NCI-H345 treated with DMSO at 0.1 percent for 48 hours (cell line): ENCODE data around the gene LAMC3.

Experiments
- DNase-seq: peaks from one replicate; lab custom pipeline; 2025; ENCODE audit not compliant: unreplicated experiment; lab: John Stamatoyannopoulos, UW

The LAMC3 gene

DNA sequence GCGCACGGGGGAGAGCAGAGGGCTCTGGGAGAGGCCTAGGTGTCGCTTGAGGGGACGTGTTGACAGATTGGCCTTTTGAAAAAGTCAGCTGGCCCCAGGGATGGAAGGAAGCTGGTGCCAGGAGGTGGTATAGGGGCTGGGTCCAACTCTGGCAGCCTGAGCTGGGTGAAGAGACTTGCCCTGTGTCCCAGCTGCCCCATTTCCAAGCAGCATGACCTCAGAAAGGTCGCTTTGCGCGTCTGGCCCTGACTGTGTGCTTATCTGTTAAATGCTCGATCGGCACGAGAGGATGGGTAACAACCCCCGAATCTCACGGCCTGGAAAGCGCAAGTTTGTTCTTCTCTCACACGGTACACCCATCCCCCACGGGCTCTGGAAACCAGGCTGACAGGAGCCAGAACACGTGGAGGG, 31.2 kb upstream of the LAMC3 start:
- DNase-seq, result no peak

DNA sequence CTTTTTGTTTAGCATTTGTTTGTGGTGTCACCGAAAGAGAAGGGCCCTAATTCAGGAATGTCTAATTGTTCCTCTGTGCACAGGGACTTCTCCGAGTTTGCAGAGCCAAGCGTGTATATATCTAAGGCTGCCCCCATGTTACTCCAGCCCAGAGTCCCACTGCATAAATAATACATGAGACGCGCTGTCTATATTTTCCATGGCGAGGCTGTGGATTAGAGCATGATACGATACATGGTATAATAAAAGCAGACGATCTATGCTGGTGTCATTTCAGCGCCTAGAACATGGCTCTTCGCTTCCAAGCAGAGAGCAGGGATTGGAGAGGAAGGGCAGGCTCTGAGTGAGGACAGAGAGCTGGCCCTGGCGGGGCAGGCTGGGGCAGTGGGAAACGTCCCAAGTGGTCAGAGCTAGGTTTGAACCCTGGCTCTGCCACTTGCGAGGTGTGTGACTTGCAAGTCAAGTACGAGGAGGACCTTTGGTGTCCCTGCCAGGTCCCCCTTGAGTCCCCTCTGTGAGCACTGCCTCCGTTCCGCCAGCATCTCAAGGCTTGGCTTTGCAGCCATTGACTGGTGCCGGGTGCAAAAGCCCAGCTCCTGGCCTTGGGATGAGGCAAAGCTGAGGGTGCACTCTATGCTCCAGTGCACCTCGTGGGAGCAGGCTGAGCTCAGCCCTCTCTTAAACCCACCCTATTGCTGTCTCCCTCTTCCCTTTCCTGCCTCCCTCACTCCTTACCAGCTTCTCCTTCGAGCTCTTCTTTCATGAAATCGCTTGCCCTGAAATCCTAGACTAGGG, 29.2 kb upstream of the LAMC3 start:
- no peak for DNase-seq

DNA sequence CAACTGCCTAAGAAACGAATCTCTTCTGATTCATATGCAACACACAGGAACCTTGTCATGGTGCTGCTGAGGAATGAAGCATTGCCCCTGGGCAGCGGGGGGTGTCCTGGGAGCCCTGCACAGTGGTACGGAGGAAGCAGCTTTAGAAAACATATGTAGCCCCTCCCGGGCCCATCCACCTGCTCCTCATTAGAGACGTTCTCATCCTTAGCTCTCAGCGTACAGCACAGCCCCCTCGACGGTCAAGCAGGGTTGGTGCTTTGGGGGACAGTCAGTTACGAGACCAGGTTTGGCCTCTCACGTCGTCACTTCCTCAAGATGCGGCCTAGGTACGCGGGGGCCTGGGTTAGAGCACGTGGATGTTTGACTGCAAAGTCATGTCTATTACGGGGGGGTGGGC, 28.4 kb upstream of the LAMC3 start:
- no peak for DNase-seq

DNA sequence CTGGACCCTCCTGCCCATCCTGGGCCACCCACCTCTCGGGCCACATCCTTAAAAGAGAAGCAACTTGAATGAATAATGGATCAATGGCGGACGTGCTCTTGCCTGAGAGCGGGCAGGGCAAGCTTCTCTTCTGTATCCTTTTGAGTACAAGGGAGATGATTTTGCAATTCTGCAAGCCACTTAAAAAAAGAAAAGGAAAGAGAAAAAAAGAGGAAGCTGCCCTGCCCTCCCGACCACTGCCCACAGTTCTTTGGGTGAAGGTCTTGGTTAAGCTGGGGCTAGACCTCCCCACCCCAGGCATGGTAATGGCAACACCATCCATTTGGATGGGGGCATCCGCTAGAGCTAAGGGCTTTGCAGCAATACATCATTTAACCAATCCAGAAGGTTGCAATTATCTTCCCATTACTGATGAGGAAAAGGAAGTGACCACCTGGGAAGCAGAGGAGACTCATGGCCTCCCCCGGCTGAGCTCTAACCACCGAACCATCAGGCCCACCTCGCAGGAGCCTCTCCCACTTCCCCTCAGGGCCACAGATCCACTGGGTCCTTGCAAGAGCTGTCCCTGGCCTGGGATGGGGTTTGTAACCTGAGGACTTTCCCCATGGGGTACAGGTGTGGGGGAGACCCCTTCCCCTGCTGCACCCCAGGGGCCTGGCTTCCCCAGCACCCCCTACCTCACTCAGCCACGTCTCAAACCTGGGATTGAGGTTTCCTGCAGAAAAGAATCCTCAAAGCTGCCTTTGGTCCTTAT, 27.8 kb upstream of the LAMC3 start:
- no peak for DNase-seq

DNA sequence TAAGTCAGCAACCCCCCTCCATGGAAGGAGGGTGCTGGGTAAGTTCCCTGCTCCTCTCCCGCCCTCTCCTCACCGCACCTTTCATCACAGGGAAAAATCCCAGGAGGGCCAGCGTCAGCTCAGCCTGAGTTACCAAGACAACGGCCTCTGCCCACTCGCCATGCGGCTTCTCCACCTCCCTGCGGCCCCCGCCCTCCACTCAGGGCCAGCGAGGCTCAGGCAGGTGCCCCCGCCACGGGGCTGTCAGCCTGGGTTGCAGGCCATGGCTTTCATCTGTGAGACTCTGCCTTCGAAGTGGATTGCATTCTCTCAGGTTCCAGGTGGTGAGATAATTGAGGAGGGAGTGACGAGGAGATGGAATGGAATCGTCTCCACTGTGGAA, 27.2 kb upstream of the LAMC3 start:
- no peak for DNase-seq

DNA sequence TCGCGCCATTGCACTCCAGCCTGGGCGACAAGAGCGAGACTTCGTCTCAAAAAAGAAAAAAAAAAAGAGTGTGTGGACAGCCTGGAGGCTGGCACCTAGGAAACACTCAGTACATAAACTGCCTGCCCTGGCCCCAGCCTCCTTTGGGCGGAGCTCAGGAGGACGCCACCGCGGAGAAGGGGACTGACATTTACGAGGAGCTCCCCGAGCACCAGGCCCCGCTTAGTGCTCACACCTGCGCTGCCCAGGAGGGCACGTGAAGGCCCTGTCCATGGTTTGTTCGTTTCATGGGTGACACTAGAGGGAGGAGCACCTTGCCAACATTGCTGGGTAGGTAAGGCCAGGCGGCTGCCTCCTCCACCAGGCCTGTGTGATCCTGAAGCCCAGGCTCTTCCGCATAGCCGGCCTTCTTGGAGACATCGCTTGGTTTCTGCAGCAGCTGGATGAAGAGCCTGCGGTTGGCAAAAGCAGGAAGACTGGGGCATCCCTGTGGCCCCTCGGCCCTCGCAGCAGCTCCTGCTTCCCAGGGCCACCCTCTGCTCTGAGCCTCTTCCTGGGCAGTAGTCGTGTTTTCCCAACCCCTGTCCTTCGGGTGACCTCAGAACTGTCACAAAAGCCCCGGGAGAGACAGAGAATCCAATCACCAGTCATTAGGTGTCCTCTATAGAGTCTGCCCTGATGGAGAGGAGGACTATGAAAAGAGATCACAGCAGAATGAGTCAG, 26.2 kb upstream of the LAMC3 start:
- no peak for DNase-seq

DNA sequence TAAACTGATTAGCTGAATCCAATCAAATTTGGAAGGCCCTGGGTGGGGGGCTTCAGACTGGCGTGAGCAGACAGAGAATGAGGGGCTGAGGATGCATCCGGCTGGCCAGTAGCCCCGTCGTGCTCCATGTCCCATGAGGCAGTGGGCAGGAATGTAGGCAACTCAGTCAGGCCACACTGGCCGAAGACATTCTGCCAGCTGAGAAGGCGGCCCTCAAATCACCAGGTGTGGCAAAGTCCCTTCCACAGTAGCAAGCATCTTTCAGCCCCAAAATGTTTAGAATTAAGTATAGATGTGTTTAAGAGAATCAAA, 25.7 kb upstream of the LAMC3 start:
- DNase-seq, result no peak

DNA sequence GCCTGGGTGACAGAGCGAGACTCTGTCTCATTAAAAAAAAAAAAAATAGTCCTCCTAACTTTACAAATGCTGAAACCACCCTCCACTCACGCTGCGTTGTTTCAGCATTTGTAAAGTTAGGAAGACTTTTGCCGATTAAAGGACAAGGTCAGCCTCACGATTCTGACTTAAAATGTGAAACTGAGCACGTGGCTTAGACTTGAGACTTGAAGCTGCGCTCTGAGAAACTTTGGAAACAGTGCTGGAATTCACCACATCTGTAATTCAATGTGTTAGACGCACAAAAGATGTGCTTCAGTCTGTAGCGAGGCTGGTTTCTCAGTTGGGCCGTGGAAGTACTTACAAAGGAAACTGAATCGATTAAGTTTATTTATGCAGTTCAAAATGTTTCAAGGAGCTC, 25.0 kb upstream of the LAMC3 start:
- DNase-seq, result no peak

DNA sequence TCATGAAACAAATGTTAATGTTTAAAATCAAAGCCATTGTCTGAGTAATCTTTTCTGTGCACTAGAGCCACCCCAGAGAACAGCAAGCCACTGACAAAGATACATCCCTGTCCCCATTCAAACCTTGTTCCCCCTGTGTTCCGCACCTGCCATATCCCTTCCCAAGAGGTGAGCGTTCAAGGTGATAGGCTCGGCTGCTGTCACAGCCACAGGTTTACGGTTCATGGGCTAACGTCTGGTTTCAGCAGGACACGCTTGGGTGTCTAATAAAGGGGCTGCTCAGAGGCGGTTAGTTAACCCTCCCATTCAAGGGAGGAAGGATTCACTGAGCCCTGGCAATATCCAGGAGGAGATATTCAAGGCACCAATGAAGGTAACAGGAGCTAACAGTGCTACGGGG, 24.5 kb upstream of the LAMC3 start:
- no peak for DNase-seq

DNA sequence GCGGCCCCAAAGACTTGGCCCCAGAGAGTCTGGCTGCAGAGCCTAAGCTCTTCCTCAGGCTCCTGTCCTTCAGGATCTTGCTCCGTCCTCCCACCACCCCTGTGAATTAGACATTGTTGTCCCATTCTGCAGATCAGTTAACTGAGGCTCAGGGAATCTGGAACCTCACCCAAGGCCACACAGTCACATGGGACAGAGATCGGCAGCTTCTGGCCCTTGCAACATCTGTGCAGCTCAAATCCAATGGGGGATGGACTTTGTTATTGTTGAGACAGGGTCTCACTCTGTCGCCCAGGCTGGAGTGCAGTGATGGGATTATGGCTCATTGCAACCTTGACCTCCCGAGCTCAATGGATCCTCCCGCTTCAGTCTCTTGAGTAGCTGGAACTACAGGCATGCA, 23.9 kb upstream of the LAMC3 start:
- DNase-seq, result no peak

DNA sequence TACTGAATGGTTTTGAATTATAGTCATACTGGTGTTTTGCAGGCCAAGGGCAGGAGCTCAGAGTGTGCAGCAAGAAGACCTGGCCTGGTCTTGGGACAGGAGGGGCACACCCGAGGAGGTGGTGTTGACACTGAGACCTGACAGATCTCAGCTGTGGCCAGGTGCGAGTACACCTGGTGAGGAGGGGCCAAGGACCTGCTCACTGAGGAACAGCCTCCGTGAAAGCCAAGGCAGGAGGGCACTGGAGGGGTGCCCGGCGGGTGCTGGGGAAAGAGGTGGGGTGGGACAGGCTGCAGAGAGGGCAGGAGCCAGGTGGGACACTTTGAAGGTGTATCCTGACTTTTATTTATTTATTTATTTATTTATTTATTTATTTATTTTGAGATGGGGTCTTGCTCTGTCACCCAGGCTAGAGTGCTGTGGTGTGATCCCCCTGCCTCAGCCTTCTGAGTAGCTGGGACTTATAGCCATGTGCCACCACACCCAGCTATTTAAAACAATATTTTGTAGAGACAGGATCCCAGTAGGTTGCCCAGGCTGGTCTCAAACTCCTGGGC, 23.3 kb upstream of the LAMC3 start:
- DNase-seq, result no peak

DNA sequence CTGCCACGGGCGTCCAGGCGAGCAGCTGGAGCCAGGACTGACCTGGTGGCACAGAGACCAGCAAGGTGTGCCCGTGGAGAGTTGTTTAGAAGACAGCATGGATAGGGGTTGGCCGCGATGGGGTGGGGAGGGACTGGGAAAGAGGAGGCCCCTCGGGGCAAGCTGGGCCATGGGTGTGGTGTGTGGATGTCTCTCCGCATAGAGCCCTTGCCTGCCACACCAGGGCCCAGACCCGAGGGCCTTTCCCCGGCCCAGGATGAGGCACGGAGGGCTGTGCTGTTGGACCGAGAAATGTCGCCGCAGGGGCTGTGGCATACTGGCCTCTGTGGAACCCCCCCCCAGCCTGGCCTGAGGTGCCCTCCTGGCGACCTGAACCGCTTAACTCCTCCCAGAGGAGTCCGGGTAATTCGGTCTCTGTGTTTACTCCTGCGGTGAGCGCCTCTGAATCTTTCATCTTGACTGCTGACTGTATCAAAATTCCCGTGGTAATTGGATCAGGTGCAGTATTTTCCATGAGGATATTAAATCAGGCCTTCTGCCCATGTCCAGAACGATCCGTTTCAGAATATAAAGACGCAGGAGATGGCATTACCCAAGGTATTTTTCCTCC, 22.5 kb upstream of the LAMC3 start:
- no peak for DNase-seq

DNA sequence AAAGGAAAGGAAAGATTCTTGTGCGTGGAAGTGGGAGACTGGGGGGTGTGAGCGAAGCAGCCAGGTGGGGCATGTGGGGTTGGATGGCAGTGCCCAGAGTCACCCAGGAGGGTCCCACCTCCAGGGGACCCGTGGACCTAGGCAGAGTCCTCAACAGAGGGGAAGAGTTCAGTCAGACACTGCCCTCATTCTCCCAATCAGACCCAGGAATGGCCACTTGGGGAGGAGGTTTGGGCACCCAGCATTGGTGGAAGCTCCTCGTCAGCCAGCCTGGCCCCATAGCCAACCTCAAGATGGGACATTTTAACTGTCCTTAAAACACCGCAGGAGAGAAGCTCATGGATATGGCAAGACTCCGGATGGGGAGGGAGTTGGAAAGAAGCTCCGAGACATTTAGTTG, 21.9 kb upstream of the LAMC3 start:
- DNase-seq, result no peak

DNA sequence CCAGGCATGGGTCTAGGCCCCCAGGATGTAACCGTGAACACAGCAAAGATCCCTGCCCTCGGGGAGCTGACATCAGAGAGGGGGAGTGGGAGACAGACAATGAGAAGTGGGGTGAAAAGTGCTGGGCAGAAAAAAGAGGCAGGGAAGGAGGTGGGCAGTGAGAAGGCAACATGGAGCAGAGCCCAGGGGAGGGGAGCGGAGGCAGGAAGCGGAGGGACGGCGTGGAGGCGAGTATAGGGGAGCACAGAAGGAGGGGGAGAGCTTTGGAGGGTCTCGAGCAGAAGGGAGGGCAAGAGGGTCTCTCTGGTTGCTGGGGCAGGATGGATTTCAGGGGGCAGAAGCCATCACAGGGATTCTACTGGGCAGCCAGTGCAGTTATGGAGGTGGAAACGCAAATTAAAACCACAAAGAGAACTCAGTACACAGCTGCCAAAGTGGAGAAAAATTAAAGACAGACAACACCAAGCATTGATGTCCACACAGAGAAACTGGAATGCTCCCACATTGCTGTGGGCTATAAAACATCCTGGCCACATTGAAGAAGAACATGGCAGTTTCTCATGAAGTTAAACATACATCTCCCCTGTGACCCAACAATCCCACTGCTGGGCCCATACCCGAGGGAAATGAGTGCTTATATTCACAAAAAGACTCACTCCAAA, 21.1 kb upstream of the LAMC3 start:
- DNase-seq, result no peak

DNA sequence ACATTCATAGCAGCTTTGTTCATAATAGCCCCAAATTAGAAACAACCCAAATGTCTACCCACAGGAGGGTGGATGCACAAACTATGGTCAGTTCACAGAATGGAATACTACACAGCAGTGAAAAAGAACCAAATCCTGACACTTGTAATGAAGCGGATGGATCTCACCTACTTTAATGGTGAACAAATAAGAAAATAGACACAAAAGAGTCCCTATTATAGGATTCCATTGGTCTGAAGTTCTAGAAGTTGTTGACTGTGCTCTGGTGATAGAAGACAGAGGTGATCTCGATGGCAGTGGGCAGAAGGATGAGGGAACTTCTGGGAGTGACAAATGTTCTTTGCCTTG, 20.6 kb upstream of the LAMC3 start:
- DNase-seq, result no peak

DNA sequence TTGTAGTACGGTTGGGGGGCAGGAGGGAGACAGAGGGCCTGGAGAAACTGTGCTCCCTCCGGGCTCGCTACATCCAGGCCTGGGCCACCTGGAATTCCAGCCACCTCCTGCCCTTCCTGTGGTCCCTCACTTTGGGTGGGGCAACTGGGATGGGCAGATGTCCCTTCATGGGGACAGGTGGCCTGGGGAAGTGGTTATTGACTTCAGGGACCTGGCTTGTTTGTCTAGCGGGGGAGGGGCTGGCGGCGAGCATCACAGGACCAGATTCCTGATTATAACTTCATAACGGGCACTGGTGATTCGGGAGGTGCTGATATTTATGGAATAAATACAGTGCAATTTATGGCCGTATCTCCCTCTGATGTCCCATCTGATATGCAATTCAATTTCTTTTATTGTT, 20.1 kb upstream of the LAMC3 start:
- no peak for DNase-seq

DNA sequence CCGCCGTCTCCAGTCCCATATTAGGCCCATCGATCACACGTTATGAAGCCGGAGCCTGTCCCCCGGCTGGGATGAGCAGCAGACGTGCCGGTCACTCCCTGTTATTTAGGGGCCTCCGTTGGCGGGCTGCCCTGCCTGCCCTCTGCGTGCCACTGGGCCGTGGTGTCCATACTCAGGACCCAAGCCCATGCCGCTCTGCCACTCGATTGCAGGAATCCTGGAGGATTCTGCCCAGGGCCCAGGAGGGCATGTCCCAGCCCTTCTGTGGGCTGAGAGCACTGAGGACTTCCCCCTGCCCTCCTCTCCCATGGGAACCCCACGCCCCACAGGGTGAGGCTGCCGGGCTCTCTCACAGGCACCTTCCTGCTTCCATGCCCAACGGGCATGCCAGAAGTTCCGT, 19.6 kb upstream of the LAMC3 start:
- no peak for DNase-seq

DNA sequence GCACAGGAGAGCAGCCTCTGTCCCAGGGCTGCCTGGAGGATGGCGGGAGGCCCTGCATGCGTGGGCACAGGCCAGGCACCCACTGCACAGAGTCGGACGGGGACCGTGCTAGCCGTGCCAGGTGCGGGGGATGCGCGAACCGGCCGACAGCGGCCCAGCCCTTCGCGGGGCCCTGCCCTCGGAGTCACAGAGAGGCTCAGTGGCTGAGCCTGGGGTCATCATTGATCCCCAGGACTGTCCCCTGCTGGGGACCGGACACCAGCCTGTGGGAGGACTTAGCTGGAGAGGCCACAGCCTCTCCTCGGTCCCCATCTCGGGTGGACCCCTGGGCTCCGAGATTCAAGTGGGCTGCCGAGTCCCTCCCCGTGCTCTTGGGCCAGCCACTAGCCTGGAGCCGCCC, 19.1 kb upstream of the LAMC3 start:
- no peak for DNase-seq

DNA sequence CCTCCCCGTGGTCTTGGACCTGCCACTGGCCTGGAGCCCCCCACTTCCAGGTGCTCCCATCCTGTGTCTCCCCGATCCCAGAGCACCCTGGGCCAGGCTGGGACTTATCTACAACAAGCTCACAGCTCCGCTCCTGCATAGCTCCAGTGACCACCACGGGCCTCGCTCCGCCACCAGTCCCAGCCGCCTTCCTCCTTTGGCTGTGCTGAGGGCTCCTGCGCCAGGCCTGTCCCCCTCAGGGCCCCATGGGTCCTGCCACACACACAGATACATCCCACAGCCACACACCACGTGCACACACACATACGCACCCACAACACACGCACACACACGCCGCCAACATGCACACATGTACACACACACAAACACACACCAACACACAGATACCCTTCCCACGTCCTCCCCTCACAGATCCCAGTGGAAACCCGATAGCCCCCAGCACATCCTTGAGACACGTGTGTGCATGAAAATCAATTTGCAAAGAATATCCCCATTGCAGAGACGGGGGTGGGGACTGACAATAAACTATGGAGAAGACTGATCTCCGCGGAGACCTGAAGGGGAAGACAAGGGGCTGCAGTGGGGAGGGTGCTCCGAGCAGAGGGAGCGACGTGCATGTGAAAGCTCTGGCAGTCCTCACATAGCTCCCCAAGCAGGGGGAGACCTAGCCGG, 18.5 kb upstream of the LAMC3 start:
- no peak for DNase-seq

DNA sequence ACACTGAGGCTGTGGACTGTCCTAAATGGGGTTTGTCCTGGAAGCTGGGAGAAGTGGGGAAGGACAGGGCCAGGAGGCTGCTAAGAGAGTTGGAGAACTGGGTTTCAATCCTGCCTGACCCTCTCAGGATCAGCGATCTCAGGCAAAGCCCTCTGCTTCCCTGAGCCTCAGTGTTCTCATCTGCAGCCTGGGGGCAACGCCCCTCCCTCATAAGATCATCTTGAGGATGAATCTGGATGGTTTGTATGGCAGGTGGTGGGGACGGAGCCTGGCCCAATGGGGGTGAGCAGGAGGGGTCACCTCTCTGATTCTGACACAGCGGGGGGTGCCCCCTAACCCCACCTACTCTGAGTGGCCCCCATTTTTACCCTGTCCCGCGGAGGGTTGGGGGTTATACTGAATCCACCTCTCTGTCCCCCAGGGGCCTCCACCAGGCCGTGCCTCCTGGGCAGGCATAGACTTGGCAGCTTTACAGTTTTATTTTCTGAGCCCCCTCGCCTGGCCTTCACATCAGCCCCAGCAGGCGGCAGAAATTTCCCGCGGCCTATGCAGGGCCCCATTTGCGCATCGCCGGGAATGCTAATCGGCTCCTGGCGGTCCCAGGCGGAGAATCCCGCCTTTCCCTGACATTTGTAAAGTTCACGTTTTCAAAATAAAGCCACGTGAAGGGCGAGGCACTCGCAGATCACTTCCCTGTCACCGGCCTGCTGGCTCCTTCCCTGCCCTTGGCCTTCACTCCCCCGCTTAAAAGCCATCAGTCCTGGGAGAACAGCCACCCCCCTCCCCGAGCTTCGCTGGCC, 17.8 kb upstream of the LAMC3 start:
- DNase-seq, result no peak
